Myocyte (in vitro differentiated cells): ENCODE data around the gene ALAS1. TPM values are rescaled to one million over a fixed set of nuclear protein-coding genes. Genes with fewer than 3 reads are reported as not detected.

Source experiments
- DNase-seq: peaks from one replicate; pipeline ENCODE4 v3.0.0-alpha.2; 2012; ENCODE audit warnings: low read depth
- total RNA-seq: library from RNA; depleted of rRNA; stranded (reverse); fragments of >200 nt; gene quantifications from 2 replicates; pipeline ENCODE4 v1.2.3, GENCODE V29; 2014

ALAS1 gene
- total RNA-seq, 1 donor from 2014 or later: 83.9 TPM

DNA sequence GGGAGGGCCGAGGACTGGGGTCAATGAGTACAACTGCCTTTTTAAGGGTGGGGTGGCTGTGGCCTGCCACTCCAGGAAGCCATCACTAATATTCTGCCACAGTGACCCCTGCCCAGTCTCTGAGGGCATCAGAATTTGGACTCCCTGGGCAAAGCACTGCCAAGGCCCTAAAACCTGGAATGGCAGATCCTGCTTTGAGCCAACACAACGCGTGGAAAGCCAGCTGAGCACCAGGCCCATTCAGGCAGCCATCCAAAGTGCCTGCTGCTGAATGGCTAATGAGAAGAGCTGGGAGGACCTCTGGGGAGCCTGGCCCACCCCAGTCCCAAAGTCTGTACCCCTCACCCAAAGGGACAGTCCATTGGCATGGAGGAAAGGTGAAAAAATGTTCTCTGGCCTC, 36.0 kb downstream of the ALAS1 start:
- DNase-seq: no peak

DNA sequence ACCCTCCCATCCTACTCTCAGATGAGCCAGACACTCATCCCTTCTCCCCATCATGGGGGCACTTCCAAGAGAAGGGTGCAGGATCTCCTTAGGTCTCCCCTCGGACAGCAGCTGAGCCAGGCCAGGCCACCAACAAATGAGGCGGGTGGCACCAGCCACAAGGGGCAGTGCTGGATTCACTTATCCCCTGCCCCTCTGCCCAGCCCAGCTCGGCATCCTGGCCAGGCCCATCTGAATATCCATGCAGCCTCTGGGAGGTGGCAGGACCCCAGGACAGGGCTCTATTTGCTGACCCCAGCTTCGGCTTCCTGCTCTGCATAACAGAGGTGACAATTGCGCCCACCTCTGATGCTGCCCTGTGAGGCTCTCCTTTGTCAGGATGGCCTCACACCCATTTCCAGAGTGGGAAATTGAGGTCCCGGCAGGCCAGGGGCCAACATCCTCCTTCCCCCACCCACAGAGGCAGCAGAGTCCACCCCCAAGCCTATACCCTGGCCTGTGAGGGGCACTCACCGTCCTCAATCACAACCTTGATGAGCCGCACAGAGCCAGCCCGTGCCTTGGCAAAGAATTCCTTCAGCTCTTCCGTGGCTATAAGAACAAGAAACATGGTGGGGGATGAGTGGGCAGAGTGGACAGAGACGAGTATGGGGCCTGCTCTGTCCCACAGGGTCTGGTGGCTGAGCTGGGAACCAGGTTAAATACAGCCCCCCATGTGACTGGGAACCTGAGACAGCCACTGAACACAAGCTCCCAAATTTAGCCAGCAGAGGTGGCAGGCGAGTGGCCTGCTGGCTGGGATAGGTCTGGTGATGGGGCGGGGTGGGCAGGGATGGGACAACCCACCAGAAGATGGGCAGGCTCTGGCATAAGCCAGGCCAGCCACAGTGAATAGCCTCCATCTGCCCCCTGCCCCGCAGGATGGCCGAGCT, 36.8 kb downstream of the ALAS1 start:
- peak; percentile 52 for DNase-seq

DNA sequence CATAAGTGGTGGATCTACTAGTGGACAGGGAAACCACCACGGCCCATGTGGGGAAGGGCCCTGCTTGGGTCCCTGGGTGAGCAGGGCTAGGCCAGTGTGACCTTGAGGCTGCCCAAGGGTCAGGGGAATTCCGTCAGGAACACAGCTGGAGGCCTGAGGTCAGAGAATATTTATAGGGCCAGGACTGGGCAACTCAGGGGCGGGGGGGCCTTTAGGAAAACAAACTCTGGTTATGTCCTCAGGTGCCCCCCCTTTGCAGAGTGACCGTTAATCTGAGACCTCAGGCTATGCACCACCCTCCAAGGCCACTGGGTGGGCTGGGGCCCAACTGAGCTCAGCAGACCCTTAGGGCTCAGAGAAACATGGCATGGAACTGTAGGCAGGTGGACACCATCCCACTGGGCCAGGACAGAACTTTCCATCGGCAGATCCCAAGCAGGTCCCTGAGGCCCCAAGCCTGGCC, 38.5 kb downstream of the ALAS1 start:
- peak; percentile 58 for DNase-seq

DNA sequence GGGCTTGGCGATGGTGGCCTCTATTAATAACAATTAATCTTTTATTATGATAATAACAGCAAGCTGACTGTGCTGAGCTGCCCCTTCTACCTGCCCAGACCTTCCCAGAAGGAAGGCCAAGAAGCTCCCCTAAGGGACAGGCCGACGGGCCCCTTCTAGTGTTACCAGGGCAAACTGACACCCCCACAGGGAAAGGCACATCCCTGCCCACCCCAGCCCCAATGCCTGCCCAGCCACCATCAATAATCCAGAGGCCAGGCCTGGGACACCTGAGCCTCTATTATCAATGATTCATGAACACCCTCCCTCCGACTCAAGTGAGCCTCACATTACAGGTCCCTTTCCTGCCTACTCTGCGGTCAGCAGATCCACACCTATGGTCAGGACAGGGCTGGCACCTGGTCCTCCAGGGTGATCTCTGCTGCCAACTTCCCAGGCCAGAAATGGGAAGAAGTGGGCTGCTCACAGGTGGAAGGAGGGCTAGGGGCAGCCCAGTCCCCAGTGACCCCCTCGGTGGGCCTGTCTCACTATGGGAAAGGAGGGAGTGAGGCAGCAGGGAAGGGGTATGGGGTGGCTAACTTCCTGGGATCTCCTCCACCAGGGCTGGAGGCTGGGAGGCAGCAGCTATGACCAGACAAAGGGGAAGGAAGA, 39.2 kb downstream of the ALAS1 start:
- no peak for DNase-seq

DNA sequence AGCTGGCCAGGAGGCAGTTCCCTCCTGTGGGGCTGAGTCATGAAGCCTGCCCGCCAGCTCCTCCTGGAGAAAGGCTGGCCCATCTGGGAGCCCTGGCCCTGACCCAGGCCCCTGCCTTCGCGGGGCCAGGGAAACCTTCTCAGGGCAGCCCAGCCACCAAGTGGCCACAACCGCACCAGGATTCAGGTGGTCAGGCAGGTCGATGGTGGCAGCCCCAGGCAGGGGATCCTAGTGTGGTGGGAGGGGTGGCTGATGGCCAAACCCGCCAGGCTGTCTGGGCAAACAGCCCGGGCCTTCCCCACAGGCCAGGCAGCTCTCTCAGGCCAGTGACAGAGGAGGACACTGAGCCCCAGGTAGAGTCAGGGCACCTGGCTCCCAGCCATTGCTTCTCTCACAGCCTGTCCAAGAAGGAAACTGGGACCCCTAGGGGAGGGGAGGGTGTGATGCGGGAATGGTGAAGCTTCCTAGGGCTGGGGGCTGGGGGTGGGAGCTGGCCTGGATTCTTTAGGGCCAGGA, 39.8 kb downstream of the ALAS1 start:
- DNase-seq: peak; percentile 94

DNA sequence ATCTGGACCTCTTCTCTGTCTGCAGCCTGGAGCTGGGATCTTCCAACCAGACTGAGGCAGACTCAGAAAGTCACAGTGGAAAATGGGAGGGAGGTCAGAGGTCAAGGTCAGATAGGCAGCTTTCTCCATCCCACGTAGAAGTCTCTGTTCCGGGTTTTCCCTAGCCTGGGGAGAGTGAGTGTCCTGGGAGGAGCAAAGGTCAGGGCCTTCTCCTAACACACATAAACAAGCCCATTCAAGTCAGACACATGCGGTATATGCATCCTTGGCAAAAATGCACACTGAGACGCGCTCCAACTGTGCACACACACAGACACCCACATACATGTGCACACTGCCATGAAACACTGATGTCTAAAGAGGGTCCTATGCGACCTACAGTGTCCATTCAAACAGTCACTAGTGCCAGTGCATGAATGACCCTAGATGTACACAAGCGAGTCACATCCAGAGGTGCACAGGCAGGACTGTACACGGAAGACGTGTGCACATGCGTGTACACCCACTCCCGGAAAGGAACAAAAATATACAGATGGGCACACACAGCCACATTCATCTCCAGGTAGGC, 40.3 kb downstream of the ALAS1 start:
- DNase-seq: no peak

DNA sequence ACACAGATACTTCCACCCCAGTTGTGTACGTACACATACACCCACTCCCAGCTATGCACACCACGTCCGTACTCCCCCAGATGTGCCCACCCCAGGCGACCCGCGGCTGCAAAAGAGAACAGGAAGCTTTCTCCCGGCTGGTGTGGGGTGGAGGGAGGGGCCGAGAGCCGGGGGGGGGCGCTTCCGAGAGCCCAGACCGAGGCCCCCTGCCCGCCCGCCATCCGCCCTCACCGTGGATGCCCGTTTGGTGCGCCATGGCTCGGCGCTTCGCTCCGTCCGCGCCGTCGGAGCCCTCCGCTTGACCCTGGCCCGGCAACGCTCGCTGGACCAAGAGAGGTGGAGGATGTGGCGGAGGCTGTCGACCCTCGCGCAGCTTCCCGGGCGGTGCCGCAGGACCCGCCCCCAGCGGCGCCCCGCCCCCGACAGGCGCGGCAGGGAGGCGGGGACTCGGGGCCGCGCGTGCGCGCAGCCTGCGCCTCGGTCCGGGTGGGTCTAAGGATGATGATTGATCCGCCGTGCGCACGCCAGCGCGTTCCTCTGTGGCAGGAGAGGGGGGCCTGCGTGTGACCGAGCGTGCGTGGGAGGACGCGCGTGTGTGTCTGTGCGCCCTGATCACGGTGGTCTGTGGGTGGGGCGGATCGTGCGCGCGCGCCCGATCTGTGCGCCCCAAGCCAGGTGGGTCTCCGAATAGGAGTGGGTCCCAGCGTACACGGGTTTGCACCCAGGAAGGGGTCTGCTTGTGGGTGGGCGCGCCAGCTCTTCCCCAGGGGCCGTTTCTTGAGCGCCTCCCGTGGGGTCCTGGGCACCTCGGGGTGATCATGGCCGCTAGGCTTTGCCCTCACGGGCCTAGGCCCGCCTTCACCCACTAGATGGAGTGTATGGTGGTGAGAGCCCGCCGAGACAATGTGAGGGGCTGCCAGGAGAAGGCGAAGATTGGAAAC, 41.1 kb downstream of the ALAS1 start, which contains the start of gene TWF2:
TSS of gene TWF2 (minus strand) at position 398 of the 941 bp plus-strand sequence. CDS start at position 256, 142 bp downstream.
- peak; percentile 73 for DNase-seq

DNA sequence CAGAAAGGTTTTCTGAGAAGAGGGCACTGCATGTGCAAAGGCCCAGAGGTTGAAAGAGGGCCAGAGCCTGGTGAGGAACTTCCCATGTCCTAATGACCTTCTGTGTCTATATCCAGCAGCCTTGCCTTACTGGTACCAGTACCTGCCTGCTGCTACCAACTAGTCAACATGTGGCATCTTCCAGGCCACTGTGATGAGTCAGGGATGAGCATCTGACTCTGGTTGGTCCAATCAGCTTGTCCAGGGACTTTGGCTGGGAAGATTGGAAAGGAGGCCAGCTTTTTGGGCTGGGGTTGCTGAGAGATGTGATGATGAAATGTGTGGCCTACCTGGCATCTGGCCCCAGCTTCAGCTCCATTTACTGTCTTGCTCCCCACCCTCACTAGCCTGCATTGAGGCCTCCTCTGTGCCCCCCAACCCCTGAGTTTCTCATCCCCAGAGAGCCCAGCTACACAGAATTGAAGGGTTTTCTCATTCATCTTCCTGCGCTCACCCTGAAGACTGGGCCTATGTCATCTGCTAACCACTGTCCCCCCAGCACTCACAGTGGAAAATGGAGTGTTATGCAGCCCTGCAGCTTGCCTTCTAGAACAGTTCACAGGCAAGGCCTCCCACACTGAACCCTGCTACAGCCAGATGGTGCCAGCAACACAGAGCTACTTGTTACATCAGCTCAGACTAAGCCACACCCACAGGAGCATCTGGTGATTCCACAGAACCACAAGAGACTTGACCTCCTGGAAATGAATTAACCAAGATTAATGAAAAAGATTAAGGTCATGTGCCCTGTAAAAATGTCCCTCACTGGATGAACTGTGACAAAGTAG, 42.3 kb downstream of the ALAS1 start:
- DNase-seq: peak; percentile 87

DNA sequence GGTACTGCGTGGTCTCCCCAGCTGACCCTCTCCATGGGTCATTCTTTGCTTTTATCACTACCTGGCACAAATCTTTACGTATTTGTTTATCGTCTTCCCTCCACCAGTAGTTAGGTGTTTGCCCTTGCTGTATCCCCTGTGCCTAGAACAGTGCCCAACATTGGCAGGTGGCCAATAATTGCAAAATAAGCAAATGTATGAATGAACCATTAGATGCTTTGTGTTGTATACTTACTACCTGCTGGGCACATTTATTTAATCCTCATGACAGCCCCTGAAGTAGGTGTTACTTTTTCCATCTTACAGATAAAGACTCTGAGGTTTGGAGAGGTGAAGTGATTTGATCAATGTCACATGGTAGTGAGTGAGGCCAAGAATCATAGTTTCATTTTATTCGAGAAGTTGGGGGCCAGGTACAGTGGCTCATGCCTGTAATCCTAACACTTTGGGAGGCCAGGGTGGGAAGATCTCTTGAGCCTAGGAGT, 43.0 kb downstream of the ALAS1 start:
- no peak for DNase-seq

DNA sequence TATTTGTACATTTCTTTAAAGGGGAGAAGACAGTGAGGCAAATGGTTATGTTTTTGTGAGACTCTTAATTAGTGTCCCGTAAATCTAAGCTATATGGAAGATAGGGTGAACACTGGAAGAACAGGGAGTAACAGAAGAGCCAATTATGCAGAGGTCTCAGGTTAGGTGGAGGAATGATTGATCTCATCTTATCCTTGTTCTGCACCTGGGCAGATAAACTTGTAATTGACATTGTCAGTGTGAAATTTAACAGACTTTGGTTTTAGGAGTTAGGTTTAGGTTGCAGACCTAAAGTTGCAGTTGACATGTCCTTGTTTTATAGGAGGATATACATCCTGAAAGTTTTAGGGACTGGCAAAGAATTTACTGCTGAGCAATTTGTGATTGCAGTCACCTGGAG, 44.1 kb downstream of the ALAS1 start:
- no peak for DNase-seq

DNA sequence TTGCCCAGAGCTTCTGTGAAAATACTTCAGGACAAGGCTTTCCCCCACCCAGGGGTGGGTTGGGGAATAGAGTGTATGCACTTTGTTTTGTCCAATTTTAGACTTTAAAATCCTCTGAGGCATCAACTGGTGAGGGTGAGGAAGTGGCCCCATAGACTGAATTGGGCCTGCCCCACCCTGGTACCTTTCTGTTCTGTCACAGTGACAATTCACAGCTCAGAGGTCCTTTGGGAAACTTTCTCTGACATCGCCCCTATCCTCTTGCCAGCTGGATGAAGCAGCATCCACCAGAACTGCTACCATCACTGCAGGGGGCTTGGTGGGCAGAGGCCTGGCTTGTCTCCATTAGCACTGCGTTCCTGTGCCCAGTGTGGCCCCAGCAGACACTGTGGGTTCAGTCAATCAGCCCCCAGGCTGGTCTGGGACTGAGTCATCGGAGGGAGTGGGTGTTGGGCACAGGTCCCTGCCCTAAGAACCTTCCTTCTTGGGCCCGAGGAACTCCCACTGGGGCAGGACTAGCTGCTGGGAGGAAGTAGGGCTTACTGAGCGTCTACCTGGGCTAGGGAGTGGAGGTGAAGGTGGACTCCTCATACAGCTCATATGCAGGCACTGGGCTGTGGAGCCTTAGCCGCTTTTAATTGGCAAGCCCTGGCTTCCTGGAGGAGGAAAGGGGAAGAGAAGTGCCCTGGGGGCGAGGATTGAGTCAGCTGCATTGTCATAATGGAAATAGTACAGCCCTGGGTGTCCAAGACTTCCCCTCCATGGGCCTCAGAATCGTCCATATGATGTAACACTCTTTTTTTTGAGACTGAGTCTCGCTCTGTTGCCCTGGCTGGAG, 46.0 kb downstream of the ALAS1 start:
- no peak for DNase-seq

DNA sequence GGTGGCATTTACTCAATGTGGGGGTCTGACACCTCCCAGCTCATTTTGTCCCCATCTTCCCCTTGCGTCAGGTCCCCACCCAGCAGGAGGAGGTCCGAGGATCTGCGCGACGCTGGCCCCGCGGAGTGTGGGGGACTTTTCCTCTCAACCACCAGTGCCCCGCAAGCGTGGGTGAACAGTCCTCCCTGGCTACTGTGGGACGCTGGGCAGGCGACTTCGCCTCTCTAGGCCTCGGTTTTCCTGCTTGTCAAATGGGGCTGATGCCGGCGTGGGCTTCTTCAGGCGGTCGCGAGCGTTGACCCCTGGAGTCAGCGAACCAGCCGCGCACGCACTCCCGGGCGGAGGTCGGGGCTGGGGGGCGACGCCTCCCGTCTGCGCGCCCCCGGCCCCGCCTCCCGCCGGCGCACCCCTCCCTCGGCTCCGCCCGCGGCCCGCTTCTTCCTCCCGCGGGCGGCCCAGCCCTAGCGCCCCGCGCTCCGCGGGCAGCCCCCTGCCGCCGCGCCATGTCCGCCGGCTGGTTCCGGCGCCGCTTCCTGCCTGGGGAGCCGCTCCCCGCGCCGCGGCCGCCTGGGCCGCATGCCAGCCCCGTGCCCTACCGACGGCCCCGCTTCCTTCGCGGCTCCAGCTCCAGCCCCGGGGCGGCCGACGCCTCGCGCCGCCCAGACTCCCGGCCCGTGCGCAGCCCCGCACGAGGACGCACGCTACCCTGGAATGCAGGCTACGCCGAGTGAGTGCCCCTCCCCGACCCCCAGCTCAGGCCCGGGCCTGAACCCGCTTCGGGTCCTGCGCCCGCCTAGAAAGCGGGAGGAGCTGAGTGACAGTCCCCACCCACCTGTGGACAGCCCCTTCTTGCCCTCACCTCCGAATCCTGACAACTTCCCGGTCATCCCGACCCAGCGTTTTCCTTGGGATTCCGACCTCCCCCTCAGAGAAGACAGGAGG, 47.6 kb downstream of the ALAS1 start, which contains the start of gene PPM1M:
TSS of gene PPM1M (plus strand) at position 438 of the 942 bp plus-strand sequence. CDS start at position 504, 66 bp downstream.
- peak; percentile 44 for DNase-seq

DNA sequence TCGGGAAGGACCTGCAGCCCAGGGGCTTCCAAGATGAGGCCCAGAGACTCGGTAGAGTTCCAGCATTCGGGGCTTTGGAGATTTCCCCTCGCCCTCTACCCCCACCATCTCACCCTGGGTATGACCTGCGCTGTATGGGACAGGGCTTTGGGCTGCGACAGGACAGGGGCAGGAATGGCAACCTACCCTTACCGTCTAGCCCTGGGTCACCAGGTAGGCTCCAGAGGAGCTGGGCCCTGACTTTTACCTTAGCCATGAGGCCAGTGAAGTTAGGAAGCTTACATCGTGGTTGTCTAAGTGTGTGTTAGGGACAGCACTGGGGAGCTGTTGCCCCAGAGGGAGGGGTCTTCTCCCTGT, 48.3 kb downstream of the ALAS1 start:
- no peak for DNase-seq

DNA sequence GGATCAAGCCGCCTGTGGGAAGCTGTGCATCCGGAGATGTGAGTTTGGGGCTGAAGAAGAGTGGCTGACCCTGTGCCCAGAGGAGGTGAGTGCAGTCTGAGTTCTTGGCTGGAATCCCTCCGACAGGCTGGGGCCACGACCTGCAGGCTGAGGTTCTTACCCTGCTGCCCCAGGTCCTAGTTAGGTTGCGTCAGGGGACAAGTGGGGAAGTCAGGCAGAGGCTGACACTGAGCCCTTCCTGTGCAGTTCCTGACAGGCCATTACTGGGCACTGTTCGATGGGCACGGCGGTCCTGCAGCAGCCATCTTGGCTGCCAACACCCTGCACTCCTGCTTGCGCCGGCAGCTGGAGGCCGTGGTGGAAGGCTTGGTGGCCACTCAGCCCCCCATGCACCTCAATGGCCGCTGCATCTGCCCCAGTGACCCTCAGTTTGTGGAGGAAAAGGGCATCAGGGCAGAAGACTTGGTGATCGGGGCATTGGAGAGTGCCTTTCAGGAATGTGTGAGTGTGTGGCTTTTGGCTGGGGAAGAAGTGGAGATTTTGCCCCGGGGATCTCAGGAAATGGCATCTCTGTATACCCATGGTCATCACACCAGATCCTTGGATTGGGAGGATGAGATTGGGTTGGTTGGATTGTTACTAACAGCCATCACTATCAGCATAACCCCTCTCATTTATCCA, 48.9 kb downstream of the ALAS1 start:
- DNase-seq: no peak

DNA sequence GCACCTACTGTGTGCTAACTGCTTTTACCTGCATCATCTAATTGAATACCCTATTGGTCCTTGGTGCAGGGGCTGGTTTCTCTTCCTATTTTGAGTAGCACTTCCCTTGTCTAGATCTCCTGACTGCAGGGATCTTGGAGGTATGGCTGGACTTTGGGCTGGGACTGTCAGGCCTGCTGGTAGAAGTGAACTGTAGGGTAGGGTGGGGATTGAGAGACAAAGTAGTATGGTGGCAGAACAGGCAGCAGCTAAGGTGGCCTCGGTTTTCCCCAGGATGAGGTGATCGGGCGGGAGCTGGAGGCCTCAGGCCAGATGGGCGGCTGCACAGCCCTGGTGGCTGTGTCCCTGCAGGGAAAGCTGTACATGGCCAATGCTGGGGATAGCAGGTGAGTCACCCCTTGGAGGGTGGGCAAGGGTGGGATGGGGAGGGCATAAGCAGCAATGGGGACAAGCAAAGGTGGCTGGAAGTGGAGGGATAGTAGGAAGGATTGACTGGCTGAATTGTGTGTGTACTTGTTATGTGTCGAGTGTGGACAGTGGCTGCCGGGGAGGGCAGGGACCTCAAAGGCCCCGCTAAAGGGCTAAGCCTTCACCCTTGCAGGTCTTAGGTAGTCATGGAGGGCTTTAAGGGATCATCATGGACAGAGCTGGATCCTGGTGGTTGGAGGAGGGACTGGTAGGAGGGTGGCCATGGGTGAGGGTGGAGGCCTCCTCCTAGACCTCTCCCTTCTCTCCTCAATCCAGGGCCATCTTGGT, 49.6 kb downstream of the ALAS1 start:
- DNase-seq: no peak

DNA sequence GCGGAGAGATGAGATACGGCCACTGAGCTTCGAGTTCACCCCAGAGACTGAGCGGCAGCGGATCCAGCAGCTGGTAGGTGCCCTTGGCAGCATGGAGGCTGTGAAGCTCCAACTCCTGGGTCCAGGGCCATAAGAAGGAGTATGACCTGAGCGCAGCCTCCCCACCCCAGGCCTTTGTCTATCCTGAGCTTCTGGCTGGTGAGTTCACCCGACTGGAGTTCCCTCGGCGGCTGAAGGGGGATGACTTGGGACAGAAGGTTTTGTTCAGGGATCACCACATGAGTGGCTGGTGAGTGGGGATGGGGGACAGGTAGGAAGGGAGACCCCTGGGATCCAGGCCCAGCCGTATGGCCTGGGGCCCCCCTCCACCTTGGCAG, 50.2 kb downstream of the ALAS1 start:
- no peak for DNase-seq
